ENCODE results near the gene TUFT1.

- TF ChIP-seq TAF1 (IDR thresholded peaks at IDR 0.05; ENCODE audit: borderline replicate concordance, insufficient read depth, low read length), result no peak
- TF ChIP-seq POLR2AphosphoS5 (IDR thresholded peaks at IDR 0.05; ENCODE audit: low read depth, low read length), result no peak
- TF ChIP-seq REST (IDR thresholded peaks at IDR 0.05; ENCODE audit: insufficient read depth in 1 of 2, low read depth in 2 of 2, low read length in 2 of 2), result no peak
- no peak for TF ChIP-seq SIN3A (IDR thresholded peaks at IDR 0.05; ENCODE audit: borderline replicate concordance, insufficient read depth, low read length)
- TF ChIP-seq FOXP2 (optimal IDR thresholded peaks at IDR 0.05; ENCODE audit: borderline replicate concordance, extremely low read depth, extremely low read length, insufficient read depth), result no peak
These were observed 20.4 kb upstream of the TUFT1 start for GRCh38 chr1:151519667-151520066.
